ENCODE data around the gene DNTT. TPM values are rescaled to one million over a fixed set of nuclear protein-coding genes. Genes with fewer than 3 reads are reported as not detected.

The DNTT gene
- polyA plus RNA-seq, 1 experiment: not detected

GRCh38 chr10:96297486-96297885 is 6.7 kb upstream of the DNTT start:
- peaks cover 1% of the 10 kb centered on the region; the same call in 1 of the 2 replicates for H3K27me3 ChIP-seq (ENCODE audit: control insufficient read depth, insufficient read depth, low read length)
- no peaks in the 10 kb centered on the region for H3K36me3 ChIP-seq (ENCODE audit: control insufficient read depth, insufficient read depth, low read length)
- POLR2A ChIA-PET: no interaction called here
- CTCF ChIA-PET: interaction anchor here (1.1 kb wide), 1 partner anchor 280 kb away, joined by 3 read pairs; no protein-coding TSS in a partner anchor
- DNase-seq (ENCODE audit: low read depth): no peak
- no peak overlapping the region for H3K4me3 ChIP-seq (ENCODE audit: low read depth, low read length)
- no peak for TF ChIP-seq CTCF (IDR thresholded peaks at IDR 0.05; ENCODE audit: insufficient read depth, low read depth, low read length)

- Histone ChIP-seq H3K36me3 (ENCODE audit: control insufficient read depth, insufficient read depth, low read length) (no peaks in the 10 kb centered on the region), H3K4me3 (ENCODE audit: low read depth, low read length) (no peak overlapping the region), H3K27me3 (ENCODE audit: control insufficient read depth, insufficient read depth, low read length) (peaks cover 3% of the 10 kb centered on the region; the same call in 1 of the 2 replicates)
- POLR2A ChIA-PET: no interaction called here
- CTCF ChIA-PET: interaction anchor here (1.1 kb wide), 1 partner anchor 281 kb away, joined by 3 read pairs; no protein-coding TSS in a partner anchor
- TF ChIP-seq CTCF (IDR thresholded peaks at IDR 0.05; ENCODE audit: insufficient read depth, low read depth, low read length): no peak
- DNase-seq (ENCODE audit: low read depth): no peak
Observed at GRCh38 chr10:96298362-96298761, 5.9 kb upstream of the DNTT start.

GRCh38 chr10:96299383-96299782 is 4.9 kb upstream of the DNTT start:
- POLR2A ChIA-PET: no interaction called here
- Histone ChIP-seq H3K27me3 (ENCODE audit: control insufficient read depth, insufficient read depth, low read length) (peaks cover 3% of the 10 kb centered on the region; the same call in 1 of the 2 replicates), H3K4me3 (ENCODE audit: low read depth, low read length) (no peak overlapping the region), H3K36me3 (ENCODE audit: control insufficient read depth, insufficient read depth, low read length) (no peaks in the 10 kb centered on the region)
- CTCF ChIA-PET: interaction anchor here (1.3 kb wide), 1 partner anchor 282 kb away, joined by 4 read pairs; no protein-coding TSS in a partner anchor
- TF ChIP-seq CTCF (IDR thresholded peaks at IDR 0.05; ENCODE audit: insufficient read depth, low read depth, low read length): no peak
- no peak for DNase-seq (ENCODE audit: low read depth)

GRCh38 chr10:96301616-96302015 is 2.6 kb upstream of the DNTT start:
- no peak for DNase-seq (ENCODE audit: low read depth)
- peaks cover 3% of the 10 kb centered on the region; the same call in 1 of the 2 replicates for H3K27me3 ChIP-seq (ENCODE audit: control insufficient read depth, insufficient read depth, low read length)
- no peaks in the 10 kb centered on the region for H3K36me3 ChIP-seq (ENCODE audit: control insufficient read depth, insufficient read depth, low read length)
- ChIA-PET CTCF (no interaction called here), POLR2A (no interaction called here)
- TF ChIP-seq CTCF (IDR thresholded peaks at IDR 0.05; ENCODE audit: insufficient read depth, low read depth, low read length): no peak
- no peak overlapping the region for H3K4me3 ChIP-seq (ENCODE audit: low read depth, low read length)

GRCh38 chr10:96305019-96305418 is 785 bp downstream of the DNTT start:
- peaks cover 2% of the 10 kb centered on the region; the same call in 1 of the 2 replicates for H3K27me3 ChIP-seq (ENCODE audit: control insufficient read depth, insufficient read depth, low read length)
- POLR2A ChIA-PET: no interaction called here
- DNase-seq (ENCODE audit: low read depth): no peak
- no peak overlapping the region for H3K4me3 ChIP-seq (ENCODE audit: low read depth, low read length)
- CTCF ChIA-PET: interaction anchor here (1.5 to 2.1 kb wide), 2 partner anchors 11 to 289 kb away, joined by 5 to 6 read pairs; no protein-coding TSS in a partner anchor
- no peaks in the 10 kb centered on the region for H3K36me3 ChIP-seq (ENCODE audit: control insufficient read depth, insufficient read depth, low read length)
- no peak for TF ChIP-seq CTCF (IDR thresholded peaks at IDR 0.05; ENCODE audit: insufficient read depth, low read depth, low read length)

Data from BJ (cell line).